Liver (tissue), 9 donors: ENCODE measurements around the gene KRT81. TPM values are rescaled to one million over a fixed set of nuclear protein-coding genes. Genes with fewer than 3 reads are reported as not detected.
"Not testable (repeated sequence)": the region's sequence is repeated elsewhere in the genome, so short reads cannot be mapped to it uniquely, and the experiment has no call there.

Experiments
- DNase-seq: peaks from one replicate; pipeline ENCODE4 v3.0.0-alpha.2; 2017; ENCODE audit warnings: low spot score
- H3K27ac ChIP-seq, 2 donors: one replicate each; pipeline ENCODE4 v1.7.0; 2013; ENCODE audit warnings: inconsistent platforms in 2 of 2, low read length in 2 of 2, control low read depth in 1 of 2, low read depth in 1 of 2, mild to moderate bottlenecking in 1 of 2
- H3K27me3 ChIP-seq, 4 donors: one replicate each; pipeline versions ENCODE4 v1.6.1 to v1.7.0; 2013; ENCODE audit warnings: low read length in 3 of 4, inconsistent platforms in 1 of 4, mild to moderate bottlenecking in 1 of 4, moderate library complexity in 1 of 4; ENCODE audit not compliant: control insufficient read depth in 4 of 4, insufficient read depth in 4 of 4
- H3K36me3 ChIP-seq, 4 donors: one replicate each; pipeline versions ENCODE4 v1.6.1 to v1.7.0; 2013; ENCODE audit warnings: low read length in 3 of 4, mild to moderate bottlenecking in 3 of 4, low read depth in 1 of 4, moderate library complexity in 1 of 4; ENCODE audit not compliant: control insufficient read depth in 4 of 4, insufficient read depth in 3 of 4
- H3K4me1 ChIP-seq, 4 donors: one replicate each; pipeline versions ENCODE4 v1.6.1 to v1.7.0; 2013; ENCODE audit warnings: low read length in 3 of 4, mild to moderate bottlenecking in 3 of 4, moderate library complexity in 1 of 4; ENCODE audit not compliant: control insufficient read depth in 4 of 4, insufficient read depth in 4 of 4
- H3K4me3 ChIP-seq, 3 donors: one replicate each; pipeline versions ENCODE4 v1.6.1 to v1.7.0; 2013; ENCODE audit warnings: low read length in 3 of 3, control low read depth in 1 of 3, low read depth in 1 of 3, mild to moderate bottlenecking in 1 of 3
- H3K9ac ChIP-seq, 2 donors: one replicate each; pipeline ENCODE4 v1.7.0; 2013; ENCODE audit warnings: low read length in 2 of 2, mild to moderate bottlenecking in 2 of 2, moderate library complexity in 2 of 2, control low read depth in 1 of 2, low read depth in 1 of 2
- H3K9me3 ChIP-seq, 4 donors: one replicate each; pipeline versions ENCODE4 v1.6.1 to v1.7.0; 2013; ENCODE audit warnings: low read length in 3 of 4; ENCODE audit not compliant: control insufficient read depth in 4 of 4
- EGR1 ChIP-seq, 2 donors: IDR thresholded peaks; 2 replicates each; pipeline ENCODE4 v1.6.1; 2016 to 2018; ENCODE audit warnings: antibody characterized with exemption in 2 of 2, low read depth in 2 of 2
- HNF4A ChIP-seq, 2 donors: conservative IDR thresholded peaks; 2 replicates each; pipeline ENCODE4 v1.6.1; 2016; ENCODE audit warnings: antibody characterized with exemption in 2 of 2, mild to moderate bottlenecking in 2 of 2
- MAX ChIP-seq: IDR thresholded peaks from 2 replicates; pipeline ENCODE4 v1.6.1; 2016; ENCODE audit warnings: antibody characterized with exemption
- RAD21 ChIP-seq, 2 donors: IDR thresholded peaks; 2 replicates each; pipeline ENCODE4 v1.6.1; 2016; ENCODE audit warnings: antibody characterized with exemption in 2 of 2, mild to moderate bottlenecking in 2 of 2
- YY1 ChIP-seq: IDR thresholded peaks from 2 replicates; pipeline ENCODE4 v1.6.1; 2016; ENCODE audit warnings: antibody characterized with exemption, mild to moderate bottlenecking
- whole genome bisulfite sequencing: extraction: QIAGEN DNeasy Blood & Tissue Kit; methylation state at CpG from one replicate; pipeline ENCODE4 v1.1.7; 2013; 5-methylcytosine and 5-hydroxymethylcytosine counted together
- polyA plus RNA-seq, 2 donors: library from polyadenylated mRNA; stranded (reverse) in 1 of 2; unstranded in 1 of 2; fragments of 200-250 nt in 1 of 2; fragments of >200 nt in 1 of 2; fragmentation: Nextera tagmentation in 1 of 2; extraction: Ambion mirVana in 1 of 2; gene quantifications; one replicate each; pipeline versions ENCODE4 v1.2.1 to v1.2.3, GENCODE V29; 2013 to 2015
- total RNA-seq, 2 donors: library from RNA; depleted of rRNA; stranded (reverse); fragments of >200 nt; gene quantifications; one replicate each; pipeline ENCODE4 v1.2.3, GENCODE V29; 2014
- donor health status: healthy.
- donor health status: healthy.
- donor health status: healthy.
- donor health status: healthy.
- donor health status: healthy.

Gene KRT81
- total and polyA plus RNA-seq, 4 donors = not detected

- TF ChIP-seq EGR1 (IDR thresholded peaks at IDR 0.05; ENCODE audit: low read depth in 2 of 2) = no peak
- no peak for TF ChIP-seq RAD21 (IDR thresholded peaks at IDR 0.05)
These were observed 15.4 kb upstream of the KRT81 start (continued) for GRCh38 chr12:52306731-52307130.

GRCh38 chr12:52305921-52306705 is 14.8 kb upstream of the KRT81 start:
- H3K27me3 ChIP-seq = peaks cover 0 to 8% (median 3%) of the 10 kb centered on the region in 4 donors
- H3K4me1 ChIP-seq = peaks cover 0 to 12% (median 3%) of the 10 kb centered on the region in 4 donors
- H3K36me3 ChIP-seq = no peaks in the 10 kb centered on the region
- TF ChIP-seq RAD21 (IDR thresholded peaks at IDR 0.05) (no peak), EGR1 (IDR thresholded peaks at IDR 0.05; ENCODE audit: low read depth in 2 of 2) (no peak), YY1 (no peak), MAX (no peak), HNF4A (conservative IDR thresholded peaks at IDR 0.05) (no peak)
- H3K9me3 ChIP-seq = no peaks in the 10 kb centered on the region
- 73% methylated on average over 11 of the region's 11 CpGs for WGBS
- DNase-seq = no peak
- no peak overlapping the region for H3K4me3 ChIP-seq
- no peak overlapping the region for H3K9ac ChIP-seq
- no peak overlapping the region for H3K27ac ChIP-seq

- not testable (repeated sequence) for H3K9ac ChIP-seq, H3K27ac ChIP-seq, H3K4me3 ChIP-seq, DNase-seq, H3K36me3 ChIP-seq, H3K27me3 ChIP-seq, H3K9me3 ChIP-seq
- H3K4me1 ChIP-seq = peaks cover 0 to 12% (median 3%) of the 10 kb centered on the region in 4 donors
- WGBS = 85% methylated on average over 15 of the region's 15 CpGs
These were observed 13.6 kb upstream of the KRT81 start for GRCh38 chr12:52304941-52305411.

GRCh38 chr12:52302242-52302914 is 11.0 kb upstream of the KRT81 start:
- DNase-seq, H3K4me1 ChIP-seq, H3K9me3 ChIP-seq, H3K9ac ChIP-seq, H3K27ac ChIP-seq, H3K27me3 ChIP-seq, H3K4me3 ChIP-seq, H3K36me3 ChIP-seq: not testable (repeated sequence)
- WGBS = no CpG with 5 or more reads among the region's 5 CpGs

- not testable (repeated sequence) for H3K9me3 ChIP-seq, H3K9ac ChIP-seq, H3K27ac ChIP-seq, H3K27me3 ChIP-seq, H3K4me1 ChIP-seq, H3K36me3 ChIP-seq, DNase-seq, H3K4me3 ChIP-seq
- 73% methylated on average over 22 of the region's 31 CpGs for WGBS
These were observed 10.4 kb upstream of the KRT81 start for GRCh38 chr12:52301721-52302120.
